ENCODE data around the gene ALDH1B1.
"Not testable (repeated sequence)": the region's sequence is repeated elsewhere in the genome, so short reads cannot be mapped to it uniquely, and the experiment has no call there.

DNA sequence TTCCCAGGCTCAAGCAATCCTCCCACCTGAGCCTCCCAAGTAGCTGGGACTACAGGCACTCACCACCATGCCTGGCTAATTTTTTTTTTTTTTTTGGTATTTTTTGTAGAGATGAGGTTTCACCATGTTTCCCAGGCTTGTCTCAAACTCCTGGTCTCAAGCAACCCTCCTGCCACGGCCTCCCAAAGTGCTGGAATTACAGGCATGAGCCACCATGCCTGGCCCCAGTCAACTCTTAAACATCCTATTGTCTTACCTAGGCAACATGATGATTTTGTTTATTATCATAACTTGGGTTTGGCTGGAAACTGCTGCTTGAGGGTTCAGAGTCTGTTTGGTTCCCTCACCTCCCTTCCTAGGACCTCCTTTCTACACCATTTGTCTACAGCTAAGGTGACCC, 6.7 kb downstream of the ALDH1B1 start:
- TF ChIP-seq, protein P1, sequence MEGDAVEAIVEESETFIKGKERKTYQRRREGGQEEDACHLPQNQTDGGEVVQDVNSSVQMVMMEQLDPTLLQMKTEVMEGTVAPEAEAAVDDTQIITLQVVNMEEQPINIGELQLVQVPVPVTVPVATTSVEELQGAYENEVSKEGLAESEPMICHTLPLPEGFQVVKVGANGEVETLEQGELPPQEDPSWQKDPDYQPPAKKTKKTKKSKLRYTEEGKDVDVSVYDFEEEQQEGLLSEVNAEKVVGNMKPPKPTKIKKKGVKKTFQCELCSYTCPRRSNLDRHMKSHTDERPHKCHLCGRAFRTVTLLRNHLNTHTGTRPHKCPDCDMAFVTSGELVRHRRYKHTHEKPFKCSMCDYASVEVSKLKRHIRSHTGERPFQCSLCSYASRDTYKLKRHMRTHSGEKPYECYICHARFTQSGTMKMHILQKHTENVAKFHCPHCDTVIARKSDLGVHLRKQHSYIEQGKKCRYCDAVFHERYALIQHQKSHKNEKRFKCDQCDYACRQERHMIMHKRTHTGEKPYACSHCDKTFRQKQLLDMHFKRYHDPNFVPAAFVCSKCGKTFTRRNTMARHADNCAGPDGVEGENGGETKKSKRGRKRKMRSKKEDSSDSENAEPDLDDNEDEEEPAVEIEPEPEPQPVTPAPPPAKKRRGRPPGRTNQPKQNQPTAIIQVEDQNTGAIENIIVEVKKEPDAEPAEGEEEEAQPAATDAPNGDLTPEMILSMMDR (IDR thresholded peaks at IDR 0.05), result not testable (repeated sequence)
- TF ChIP-seq POLR2A (IDR thresholded peaks at IDR 0.05), result not testable (repeated sequence)
